Measurements from ENCODE around the gene ECM1.

Gene ECM1

DNA sequence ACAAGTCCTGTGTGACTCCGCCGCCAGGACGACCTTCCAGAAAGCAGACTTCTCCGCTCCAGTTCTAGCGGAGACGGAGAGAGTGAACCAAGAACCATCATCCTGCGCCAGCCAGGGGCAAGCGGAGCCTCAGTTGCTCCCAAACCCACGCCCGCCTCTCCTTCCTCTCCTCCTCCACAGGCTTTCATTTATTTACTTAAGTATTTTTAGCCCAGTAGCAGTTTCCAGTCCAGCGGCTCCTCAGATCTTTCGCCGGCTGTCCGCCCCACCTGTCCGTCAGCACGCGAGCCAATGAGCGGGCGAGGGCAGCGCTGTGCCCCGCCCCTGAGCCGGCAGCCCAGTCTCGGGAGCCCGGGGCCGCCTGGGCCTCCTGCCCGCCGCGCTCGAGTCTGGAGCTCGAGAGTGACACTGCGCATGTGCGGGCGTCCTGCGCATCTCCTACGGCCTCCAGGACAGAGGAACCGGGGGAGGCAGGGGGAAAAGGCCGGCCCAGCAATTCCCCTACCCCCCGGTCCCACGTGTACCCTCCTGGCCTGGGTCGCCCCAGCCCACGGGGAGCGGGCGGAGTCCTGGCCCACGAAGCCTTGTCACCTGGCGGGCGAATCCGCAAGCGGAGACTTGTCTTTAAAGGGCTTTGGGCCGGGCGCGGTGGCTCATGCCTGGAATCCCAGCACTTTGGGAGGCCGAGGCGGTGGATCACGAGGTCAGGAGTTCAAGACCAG lies 7.6 kb downstream of the ECM1 start, which contains the start of gene FALEC:
Gene FALEC (plus strand): TSS at position 425 of the 722 bp plus-strand sequence.
- peak; percentile 97 for DNase-seq (ENCODE audit: low read depth)
- H3K4me3 ChIP-seq (ENCODE audit: low read length) = peak within 1 kb of the TSS; percentile 66
- TF ChIP-seq, protein P1, sequence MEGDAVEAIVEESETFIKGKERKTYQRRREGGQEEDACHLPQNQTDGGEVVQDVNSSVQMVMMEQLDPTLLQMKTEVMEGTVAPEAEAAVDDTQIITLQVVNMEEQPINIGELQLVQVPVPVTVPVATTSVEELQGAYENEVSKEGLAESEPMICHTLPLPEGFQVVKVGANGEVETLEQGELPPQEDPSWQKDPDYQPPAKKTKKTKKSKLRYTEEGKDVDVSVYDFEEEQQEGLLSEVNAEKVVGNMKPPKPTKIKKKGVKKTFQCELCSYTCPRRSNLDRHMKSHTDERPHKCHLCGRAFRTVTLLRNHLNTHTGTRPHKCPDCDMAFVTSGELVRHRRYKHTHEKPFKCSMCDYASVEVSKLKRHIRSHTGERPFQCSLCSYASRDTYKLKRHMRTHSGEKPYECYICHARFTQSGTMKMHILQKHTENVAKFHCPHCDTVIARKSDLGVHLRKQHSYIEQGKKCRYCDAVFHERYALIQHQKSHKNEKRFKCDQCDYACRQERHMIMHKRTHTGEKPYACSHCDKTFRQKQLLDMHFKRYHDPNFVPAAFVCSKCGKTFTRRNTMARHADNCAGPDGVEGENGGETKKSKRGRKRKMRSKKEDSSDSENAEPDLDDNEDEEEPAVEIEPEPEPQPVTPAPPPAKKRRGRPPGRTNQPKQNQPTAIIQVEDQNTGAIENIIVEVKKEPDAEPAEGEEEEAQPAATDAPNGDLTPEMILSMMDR (IDR thresholded peaks at IDR 0.05; ENCODE audit: insufficient read depth, low read depth, low read length, missing control alignments) = no peak

DNA sequence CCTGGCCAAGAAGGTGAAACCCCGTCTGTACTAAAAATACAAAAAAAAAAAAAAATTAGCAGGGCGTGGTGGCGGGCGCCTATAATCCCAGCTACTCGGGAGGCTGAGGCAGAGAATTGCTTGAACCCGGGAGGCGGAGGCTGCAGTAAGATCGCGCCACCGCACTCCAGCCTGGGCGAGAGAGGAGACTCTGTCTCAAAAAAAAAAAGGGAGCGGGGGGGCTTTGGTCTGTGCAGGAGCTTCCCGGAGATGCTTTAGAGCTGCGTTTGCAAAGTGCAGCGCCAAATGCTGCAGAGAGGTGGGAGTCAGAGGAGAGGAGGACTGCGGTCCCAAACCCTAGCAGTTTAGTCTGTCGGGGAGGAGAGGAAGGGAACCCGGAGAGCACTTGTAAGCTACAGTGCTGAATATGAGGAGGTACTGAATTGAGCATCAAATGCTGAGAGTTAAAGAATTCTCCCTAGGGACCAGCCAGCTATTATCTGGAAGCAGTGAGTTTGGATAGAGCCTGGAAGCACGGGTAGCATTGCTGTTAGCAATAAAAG lies 8.2 kb downstream of the ECM1 start:
- peak overlapping the region; percentile 49 for H3K4me3 ChIP-seq (ENCODE audit: low read length)
- DNase-seq (ENCODE audit: low read depth) = no peak
- TF ChIP-seq, protein P1 (IDR thresholded peaks at IDR 0.05; ENCODE audit: insufficient read depth, low read depth, low read length, missing control alignments) = no peak

DNA sequence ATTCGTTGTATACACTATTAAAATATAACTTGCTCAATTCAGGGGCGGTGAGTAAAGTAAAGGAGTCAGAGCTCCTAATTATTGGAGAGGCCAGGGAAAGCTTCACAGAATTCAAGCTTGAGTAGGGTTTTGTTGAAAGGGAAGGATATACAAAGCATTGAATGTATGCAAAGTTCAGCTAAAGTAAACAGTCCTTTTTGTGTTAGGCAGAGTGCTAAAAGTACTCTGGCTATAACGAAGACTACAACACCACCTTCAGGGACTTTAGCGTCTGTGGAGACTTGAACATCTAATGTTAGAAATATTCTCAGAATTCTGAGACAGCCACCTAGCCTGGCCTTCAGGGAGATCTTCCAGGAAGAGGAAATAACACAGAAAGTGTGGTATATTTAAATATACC lies 8.7 kb downstream of the ECM1 start:
- TF ChIP-seq, protein P1 (IDR thresholded peaks at IDR 0.05; ENCODE audit: insufficient read depth, low read depth, low read length, missing control alignments) = no peak
- H3K4me3 ChIP-seq (ENCODE audit: low read length) = peak overlapping the region; percentile 49
- DNase-seq (ENCODE audit: low read depth) = peak; percentile 52

DNA sequence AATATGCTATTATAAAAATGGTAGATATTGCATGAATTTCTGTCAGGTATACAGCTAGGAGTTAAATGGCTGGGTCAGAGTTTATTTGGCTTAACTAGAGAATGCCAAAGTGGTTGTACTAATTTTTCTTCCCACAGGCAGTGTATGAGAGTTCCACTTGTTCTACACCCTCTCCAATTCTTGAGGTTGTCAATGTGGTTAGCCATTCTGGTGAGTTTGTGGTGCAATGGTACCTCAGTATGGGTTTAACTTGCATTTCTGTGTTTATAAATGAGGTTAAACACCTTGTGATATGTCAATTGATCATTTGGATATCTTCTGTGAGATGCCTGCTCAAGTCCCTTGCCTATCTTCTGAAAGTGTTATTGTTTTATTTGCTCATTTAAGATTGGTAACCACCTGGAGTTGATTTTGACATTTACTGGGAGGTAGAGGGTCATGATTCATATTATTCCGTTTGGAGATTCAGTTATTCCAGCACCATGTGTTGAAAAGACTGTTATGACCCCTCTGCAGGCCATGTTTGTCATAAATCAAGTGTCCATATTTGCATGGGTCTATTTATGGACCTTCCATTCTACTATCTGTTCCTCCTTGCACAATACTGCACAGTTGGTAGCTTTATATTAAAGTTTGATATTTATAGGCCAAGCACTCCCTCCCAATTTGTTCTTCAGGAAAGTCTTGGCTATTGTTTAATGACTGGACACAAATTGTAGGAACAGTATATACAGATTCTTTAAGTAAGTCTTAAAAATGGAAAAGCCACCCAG lies 13.5 kb downstream of the ECM1 start:
- H3K4me3 ChIP-seq (ENCODE audit: low read length) = no peak overlapping the region
- TF ChIP-seq, protein P1 (IDR thresholded peaks at IDR 0.05; ENCODE audit: insufficient read depth, low read depth, low read length, missing control alignments) = no peak
- no peak for DNase-seq (ENCODE audit: low read depth)

DNA sequence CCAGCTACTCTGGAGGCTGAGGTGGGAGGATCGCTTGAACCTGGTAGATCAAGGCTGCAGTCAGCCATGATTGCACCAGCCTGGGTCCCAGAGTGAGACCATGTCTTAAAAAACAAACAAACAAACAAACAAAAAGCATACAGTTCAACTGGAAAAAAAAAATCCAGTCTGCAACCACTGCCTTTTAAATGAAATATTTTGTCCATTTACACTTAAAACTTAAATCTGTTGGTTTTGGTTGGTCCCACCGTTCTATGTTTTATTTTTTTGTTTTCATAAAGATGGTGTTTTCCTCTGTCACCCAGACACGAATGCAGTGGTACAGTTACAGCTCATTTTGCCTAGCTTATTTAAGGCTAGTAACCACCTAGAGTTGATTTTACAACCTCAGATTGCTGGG lies 17.4 kb downstream of the ECM1 start:
- H3K4me3 ChIP-seq (ENCODE audit: low read length) = no peak overlapping the region
- TF ChIP-seq, protein P1 (IDR thresholded peaks at IDR 0.05; ENCODE audit: insufficient read depth, low read depth, low read length, missing control alignments) = no peak
- no peak for DNase-seq (ENCODE audit: low read depth)

DNA sequence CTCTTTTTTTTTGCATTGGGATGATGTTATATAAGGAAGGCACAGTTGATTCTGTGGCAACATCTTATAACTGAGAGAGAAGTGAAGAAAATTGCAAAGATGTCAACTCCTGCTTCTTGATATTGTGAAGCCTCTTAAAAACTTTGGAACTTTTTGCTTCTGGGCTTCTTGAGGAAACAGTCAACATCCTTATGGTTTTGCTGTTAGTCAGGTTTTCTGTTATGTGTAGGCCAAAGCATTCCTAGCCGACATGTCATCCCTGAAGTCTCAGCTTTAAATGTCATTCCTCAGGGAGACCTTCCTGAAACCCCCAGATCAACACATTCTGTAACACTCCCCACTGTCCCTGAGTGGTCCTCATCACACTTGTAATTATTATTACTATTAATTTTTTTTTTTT lies 20.3 kb downstream of the ECM1 start:
- TF ChIP-seq, protein P1 (IDR thresholded peaks at IDR 0.05; ENCODE audit: insufficient read depth, low read depth, low read length, missing control alignments) = no peak
- no peak overlapping the region for H3K4me3 ChIP-seq (ENCODE audit: low read length)
- peak; percentile 76 for DNase-seq (ENCODE audit: low read depth)
